ENCODE data around the gene PCIF1.
A peak's percentile ranks its signal among the peaks of the same experiment; 100 is the strongest.

The PCIF1 gene

DNA sequence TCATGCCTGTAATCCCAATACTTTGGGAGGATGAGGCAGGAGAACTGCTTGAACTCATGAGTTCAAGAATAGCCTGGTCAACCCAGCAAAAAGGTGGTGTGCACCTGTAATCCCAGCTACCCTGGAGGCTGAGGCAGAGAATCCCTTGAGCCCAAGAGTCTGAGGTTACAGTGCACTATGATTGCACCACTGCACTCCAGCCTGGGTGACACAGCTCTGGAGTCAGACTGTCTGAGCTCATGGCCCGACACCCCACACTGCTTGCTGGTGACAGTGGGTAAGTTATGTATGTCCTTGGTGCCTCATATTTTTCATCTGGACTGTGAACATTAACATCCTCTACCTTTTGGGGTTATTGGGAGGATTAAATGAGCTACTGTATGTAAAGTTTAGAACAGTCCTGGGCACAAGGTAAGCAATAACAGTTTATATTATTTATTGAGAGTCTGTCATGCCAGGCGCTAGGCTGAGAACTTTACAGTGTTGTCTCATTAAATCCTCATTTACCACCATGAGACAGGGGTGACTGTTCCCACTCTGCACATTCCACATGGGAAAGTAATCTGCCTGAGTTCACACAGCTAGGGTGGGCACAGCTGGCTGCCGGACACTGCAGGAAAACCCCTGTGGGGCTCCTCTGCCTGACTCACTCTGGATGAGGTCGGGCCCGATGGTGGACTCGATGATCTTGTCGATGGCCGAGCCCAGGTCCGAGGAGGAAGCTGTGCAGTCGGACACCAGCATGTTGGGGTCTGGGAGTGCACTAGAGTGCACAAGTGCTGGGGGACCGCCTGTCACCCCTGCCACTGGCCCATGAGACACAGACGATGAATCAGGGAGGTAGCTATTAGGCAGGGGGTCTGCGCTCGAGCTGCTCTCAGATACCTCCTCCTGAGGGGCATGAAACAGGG lies 34.6 kb downstream of the PCIF1 start:
- H3K27ac Mint-ChIP-seq, result no peak overlapping the region
- peaks cover 6% of the 10 kb centered on the region for H3K27me3 Mint-ChIP-seq
- no peaks in the 10 kb centered on the region for H3K9me3 Mint-ChIP-seq
- peaks cover 26% of the 10 kb centered on the region for H3K4me1 Mint-ChIP-seq
- CTCF ChIA-PET, result interaction anchor here (0.7 to 7.2 kb wide), 28 partner anchors 8 to 170 kb away, joined by 3 to 44 read pairs (median 6); partner anchors contain the start of genes MMP9 and UBE2C
- peaks cover 26% of the 10 kb centered on the region for H3K36me3 Mint-ChIP-seq
- no peak overlapping the region for H3K4me3 Mint-ChIP-seq
- peak; percentile 20 for DNase-seq

DNA sequence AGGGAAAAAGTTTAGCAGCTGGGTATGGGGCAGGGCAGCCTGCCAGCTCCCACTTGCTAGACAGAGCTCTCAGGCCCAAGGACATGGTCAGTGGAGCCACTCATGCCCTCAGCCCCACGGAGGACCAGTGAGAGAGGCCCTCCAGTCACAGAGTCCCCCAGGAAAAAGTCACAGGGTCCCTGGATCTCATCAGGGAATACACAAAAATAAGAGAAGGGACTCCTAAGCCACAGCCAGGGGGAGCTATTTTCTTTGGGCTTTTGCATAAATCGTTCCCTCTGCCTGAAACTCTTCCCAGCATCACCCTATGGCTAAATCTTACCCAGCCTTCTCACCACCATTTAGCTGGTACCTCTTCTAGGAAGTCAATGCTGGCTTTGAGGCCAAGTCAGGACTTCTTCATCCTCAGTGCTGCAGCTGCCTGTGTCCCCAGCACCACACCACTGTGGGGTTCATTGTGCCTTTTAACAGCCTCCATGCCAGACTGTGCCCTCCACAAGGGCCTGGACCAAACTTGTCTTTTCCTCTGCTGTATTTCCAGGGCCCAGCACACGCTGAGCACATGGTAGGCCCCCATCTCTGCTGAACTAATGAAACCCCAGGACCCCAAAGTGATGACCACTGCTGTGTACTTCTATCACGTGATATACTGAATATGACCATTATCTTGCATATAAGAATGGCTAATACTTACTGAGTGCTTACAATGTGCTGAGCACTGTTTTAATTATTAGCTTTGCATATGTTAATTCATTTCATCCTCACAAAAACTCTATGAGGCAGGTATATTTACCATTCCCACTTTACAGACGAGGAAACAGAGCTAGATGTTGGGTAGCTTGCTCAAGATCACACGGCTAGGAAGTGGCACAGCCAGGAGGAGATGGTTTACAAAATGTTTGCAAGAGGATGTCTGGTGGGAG lies 35.5 kb downstream of the PCIF1 start:
- peaks cover 11% of the 10 kb centered on the region for H3K27me3 Mint-ChIP-seq
- peak; percentile 45 for DNase-seq
- peaks cover 26% of the 10 kb centered on the region for H3K4me1 Mint-ChIP-seq
- peak overlapping the region; percentile 87 for H3K4me3 Mint-ChIP-seq
- H3K36me3 Mint-ChIP-seq, result peaks cover 24% of the 10 kb centered on the region
- H3K27ac Mint-ChIP-seq, result peak overlapping the region; percentile 100
- H3K9me3 Mint-ChIP-seq, result no peaks in the 10 kb centered on the region
- CTCF ChIA-PET, result interaction anchor here (0.7 to 7.2 kb wide), 41 partner anchors 8 to 171 kb away, joined by 3 to 44 read pairs (median 5); partner anchors contain the start of genes ACOT8, MMP9, UBE2C and ZSWIM3

DNA sequence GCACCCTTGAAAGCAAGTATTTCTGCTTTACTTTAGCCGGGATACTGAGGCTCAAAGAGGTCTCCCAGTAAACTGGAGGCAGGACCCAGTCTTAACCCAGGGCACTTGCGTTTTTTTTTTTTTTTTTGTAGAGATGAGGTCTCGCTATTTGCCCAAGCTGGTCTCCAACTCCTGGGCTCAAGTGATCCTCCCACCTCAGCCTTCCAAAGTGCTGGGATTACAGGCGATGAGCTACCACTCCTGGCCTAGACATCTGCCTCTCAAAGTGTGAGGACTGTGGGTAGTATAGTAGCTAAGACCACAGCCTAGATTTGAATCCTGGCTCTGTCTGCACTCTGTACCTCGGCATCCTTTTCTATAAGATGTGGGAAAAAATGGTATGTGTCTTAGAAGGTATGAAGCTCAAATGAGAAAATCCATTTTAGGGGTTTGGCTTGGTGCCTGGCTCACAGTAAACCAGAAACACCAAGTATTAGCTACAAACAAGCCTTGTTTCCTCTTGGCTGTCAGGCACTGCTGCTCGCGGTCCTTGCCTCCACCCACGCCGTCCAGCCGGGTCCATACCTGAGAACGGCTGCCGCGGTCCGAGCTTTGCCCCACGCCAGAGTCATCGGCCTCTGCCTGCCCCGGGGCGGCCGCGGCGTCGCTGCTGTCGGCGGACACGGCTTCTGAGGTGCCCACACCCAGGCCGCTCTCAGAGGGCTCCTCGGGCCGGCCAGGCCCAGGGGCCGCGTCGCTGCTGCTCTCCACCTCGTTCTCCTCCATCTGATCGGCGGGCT lies 36.4 kb downstream of the PCIF1 start:
- no peak for DNase-seq
- Mint-ChIP-seq H3K27ac (peak overlapping the region; percentile 100), H3K9me3 (no peaks in the 10 kb centered on the region), H3K4me3 (peak overlapping the region; percentile 87), H3K27me3 (peaks cover 18% of the 10 kb centered on the region), H3K36me3 (peaks cover 17% of the 10 kb centered on the region), H3K4me1 (peaks cover 26% of the 10 kb centered on the region)
- CTCF ChIA-PET, result interaction anchor here (0.8 to 7.2 kb wide), 30 partner anchors 10 to 172 kb away, joined by 3 to 44 read pairs (median 6); partner anchors contain the start of genes ACOT8, UBE2C and ZSWIM3

GRCh38 chr20:45971425-45971674 lies 36.9 kb downstream of the PCIF1 start:
- CTCF ChIA-PET, result interaction anchor here (1.2 to 7.2 kb wide), 13 partner anchors 13 to 159 kb away, joined by 3 to 44 read pairs (median 9); partner anchors contain the start of gene UBE2C
- Mint-ChIP-seq H3K4me3 (peak overlapping the region; percentile 87), H3K36me3 (peaks cover 16% of the 10 kb centered on the region), H3K27me3 (peaks cover 23% of the 10 kb centered on the region), H3K27ac (peak overlapping the region; percentile 100), H3K9me3 (no peaks in the 10 kb centered on the region), H3K4me1 (peaks cover 26% of the 10 kb centered on the region)
- peak; percentile 72 for DNase-seq

DNA sequence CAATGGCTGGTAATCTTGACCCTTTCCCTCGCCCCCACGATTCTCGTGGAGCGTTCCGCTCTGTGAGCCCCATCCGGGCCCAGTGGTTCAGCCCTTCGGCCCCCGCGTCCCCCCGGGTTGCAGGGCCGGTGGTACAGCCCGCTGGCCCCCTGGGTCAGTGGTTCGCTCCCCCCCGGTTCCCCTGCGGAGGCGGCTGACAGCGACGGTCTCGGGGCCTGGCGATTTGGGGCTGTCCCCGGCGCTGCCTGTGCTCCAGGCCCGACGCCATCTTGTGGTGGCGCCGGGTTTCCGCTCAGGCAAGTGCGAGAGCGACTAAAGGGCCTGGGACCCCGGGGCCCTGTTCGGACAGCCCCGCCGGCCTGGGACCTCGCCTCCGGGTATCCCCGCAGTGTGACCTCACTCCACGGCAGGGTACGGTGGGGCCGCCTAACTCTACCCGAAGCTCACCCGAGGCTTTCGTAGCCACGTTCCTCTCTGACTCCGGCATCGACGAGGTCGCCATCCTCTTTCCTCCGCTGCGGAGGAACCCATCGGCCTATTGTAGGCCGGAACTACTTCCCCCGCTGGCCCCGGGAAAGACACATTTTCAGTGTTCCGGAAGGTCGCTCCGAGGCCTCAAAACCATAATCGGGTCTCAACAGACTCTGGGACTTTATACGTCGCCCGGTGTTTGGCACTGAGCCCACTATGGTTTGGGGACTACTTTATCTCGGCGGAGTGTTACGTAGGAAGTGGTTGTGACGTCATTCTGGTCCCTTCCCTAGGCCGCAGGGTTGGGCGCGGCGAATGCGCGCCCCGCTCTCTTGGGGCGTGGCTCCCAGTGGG lies 37.4 kb downstream of the PCIF1 start, which contains the start of gene ZNF335:
Gene ZNF335 (minus strand): TSS at position 529 of the 825 bp plus-strand sequence. CDS start 793 bp downstream, outside the sequence.
- peaks cover 16% of the 10 kb centered on the region for H3K36me3 Mint-ChIP-seq
- H3K9me3 Mint-ChIP-seq, result no peaks in the 10 kb centered on the region
- peak within 1 kb of the TSS; percentile 87 for H3K4me3 Mint-ChIP-seq
- H3K27ac Mint-ChIP-seq, result peak within 1 kb of the TSS; percentile 100
- CTCF ChIA-PET, result interaction anchor here (0.8 to 7.2 kb wide), 8 partner anchors 15 to 598 kb away, joined by 3 to 44 read pairs (median 8); no protein-coding TSS in a partner anchor
- peak; percentile 93 for DNase-seq
- peaks cover 26% of the 10 kb centered on the region for H3K4me1 Mint-ChIP-seq
- H3K27me3 Mint-ChIP-seq, result peaks cover 25% of the 10 kb centered on the region

DNA sequence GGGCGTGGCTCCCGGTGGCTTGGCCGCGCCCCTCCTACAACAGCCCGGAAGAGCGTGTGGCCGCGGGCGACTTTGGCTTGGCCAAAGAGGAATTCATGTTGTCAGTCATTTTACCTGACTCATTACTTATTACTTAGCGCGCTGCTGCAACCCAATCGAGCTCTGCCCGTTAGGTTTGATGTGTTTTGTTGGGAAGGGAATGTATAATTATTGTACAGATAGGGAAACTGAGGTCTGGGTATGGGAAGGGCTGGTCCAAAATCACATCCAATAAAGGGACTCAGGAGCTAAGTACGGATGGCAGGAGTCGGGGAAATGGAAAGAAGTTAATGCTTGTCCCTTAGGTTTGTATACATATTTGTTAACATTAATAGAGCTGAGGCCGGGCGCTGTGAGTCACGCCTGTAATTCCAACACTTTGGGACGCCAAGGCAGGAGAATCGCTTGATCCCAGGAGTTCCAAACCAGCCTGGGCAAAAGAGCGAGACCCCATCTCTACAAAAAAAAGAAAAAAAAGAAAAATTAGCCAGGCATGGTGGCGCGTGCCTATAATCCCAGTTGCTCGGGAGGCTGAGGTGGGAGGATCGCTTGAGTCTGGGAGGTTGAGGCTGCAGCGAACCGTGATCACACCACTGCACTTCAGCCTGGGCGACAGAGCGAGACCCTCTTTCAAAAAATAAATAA lies 38.2 kb downstream of the PCIF1 start:
- Mint-ChIP-seq H3K27me3 (peaks cover 25% of the 10 kb centered on the region), H3K4me3 (peak overlapping the region; percentile 87), H3K36me3 (peaks cover 10% of the 10 kb centered on the region), H3K4me1 (peaks cover 26% of the 10 kb centered on the region), H3K9me3 (no peaks in the 10 kb centered on the region), H3K27ac (peak overlapping the region; percentile 100)
- CTCF ChIA-PET, result interaction anchor here (0.8 to 7.2 kb wide), 3 partner anchors 14 to 599 kb away, joined by 3 to 32 read pairs (median 3); no protein-coding TSS in a partner anchor
- peak; percentile 92 for DNase-seq

- H3K27ac Mint-ChIP-seq, result no peak overlapping the region
- H3K4me3 Mint-ChIP-seq, result no peak overlapping the region
- H3K36me3 Mint-ChIP-seq, result peaks cover 5% of the 10 kb centered on the region
- CTCF ChIA-PET, result interaction anchor here (0.7 to 7.2 kb wide), 3 partner anchors 12 to 39 kb away, joined by 3 to 32 read pairs (median 3); no protein-coding TSS in a partner anchor
- H3K4me1 Mint-ChIP-seq, result peaks cover 16% of the 10 kb centered on the region
- no peak for DNase-seq
- no peaks in the 10 kb centered on the region for H3K9me3 Mint-ChIP-seq
- peaks cover 29% of the 10 kb centered on the region for H3K27me3 Mint-ChIP-seq
These were observed 40.5 kb downstream of the PCIF1 start for GRCh38 chr20:45974896-45975565.

DNA sequence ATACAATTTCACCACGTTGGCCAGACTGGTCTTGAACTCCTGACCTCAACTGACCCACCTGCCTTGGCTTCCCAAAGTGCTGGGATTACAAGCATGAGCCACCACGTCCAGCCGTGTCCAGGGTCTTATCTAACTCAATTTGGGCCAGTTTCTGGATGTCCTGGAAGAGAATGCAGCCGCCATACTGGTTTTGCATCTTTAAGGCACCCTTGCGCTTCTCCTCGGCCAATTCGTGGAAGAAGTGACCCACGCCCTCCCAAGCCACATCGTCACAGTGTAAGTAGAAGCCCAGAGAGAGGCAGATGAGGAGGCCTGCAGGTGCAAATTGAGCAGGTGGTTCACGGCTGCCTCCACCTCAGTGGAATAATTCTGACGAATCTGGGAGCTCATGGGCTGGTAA lies 41.2 kb downstream of the PCIF1 start:
- no peak overlapping the region for H3K27ac Mint-ChIP-seq
- no peak for DNase-seq
- no peak overlapping the region for H3K4me3 Mint-ChIP-seq
- peaks cover 5% of the 10 kb centered on the region for H3K36me3 Mint-ChIP-seq
- peaks cover 11% of the 10 kb centered on the region for H3K4me1 Mint-ChIP-seq
- H3K27me3 Mint-ChIP-seq, result peaks cover 33% of the 10 kb centered on the region
- CTCF ChIA-PET, result no interaction called here
- H3K9me3 Mint-ChIP-seq, result no peaks in the 10 kb centered on the region

GRCh38 chr20:45976086-45976485 lies 41.6 kb downstream of the PCIF1 start:
- H3K27me3 Mint-ChIP-seq, result peaks cover 33% of the 10 kb centered on the region
- CTCF ChIA-PET, result interaction anchor here (1.1 to 1.2 kb wide), 2 partner anchors 10 to 38 kb away, joined by 3 read pairs; no protein-coding TSS in a partner anchor
- H3K9me3 Mint-ChIP-seq, result no peaks in the 10 kb centered on the region
- H3K4me1 Mint-ChIP-seq, result peaks cover 8% of the 10 kb centered on the region
- H3K36me3 Mint-ChIP-seq, result peaks cover 5% of the 10 kb centered on the region
- DNase-seq, result no peak
- H3K4me3 Mint-ChIP-seq, result no peak overlapping the region
- no peak overlapping the region for H3K27ac Mint-ChIP-seq

- CTCF ChIA-PET, result interaction anchor here (1.6 to 4.8 kb wide), 2 partner anchors 12 to 30 kb away, joined by 4 to 24 read pairs; no protein-coding TSS in a partner anchor
- H3K36me3 Mint-ChIP-seq, result no peaks in the 10 kb centered on the region
- H3K27me3 Mint-ChIP-seq, result peaks cover 35% of the 10 kb centered on the region
- H3K27ac Mint-ChIP-seq, result no peak overlapping the region
- peaks cover 13% of the 10 kb centered on the region for H3K4me1 Mint-ChIP-seq
- H3K9me3 Mint-ChIP-seq, result no peaks in the 10 kb centered on the region
- H3K4me3 Mint-ChIP-seq, result no peak overlapping the region
- no peak for DNase-seq
These were observed 46.8 kb downstream of the PCIF1 start for GRCh38 chr20:45981261-45981660.

- Mint-ChIP-seq H3K9me3 (no peaks in the 10 kb centered on the region), H3K4me1 (peaks cover 13% of the 10 kb centered on the region), H3K27ac (no peak overlapping the region), H3K27me3 (peaks cover 49% of the 10 kb centered on the region), H3K36me3 (no peaks in the 10 kb centered on the region), H3K4me3 (no peak overlapping the region)
- CTCF ChIA-PET, result interaction anchor here (1.1 to 4.8 kb wide), 4 partner anchors 14 to 39 kb away, joined by 4 to 24 read pairs (median 6); no protein-coding TSS in a partner anchor
- no peak for DNase-seq
These were observed 48.8 kb downstream of the PCIF1 start for GRCh38 chr20:45983279-45983743.
